Posterior vena cava (tissue), 2 donors: ENCODE data around the gene TSPAN1. TPM values are rescaled to one million over a fixed set of nuclear protein-coding genes. Genes with fewer than 3 reads are reported as not detected.

Experiments used
- DNase-seq: peaks from one replicate; pipeline ENCODE4 v3.0.0-alpha.2; 2020; ENCODE audit warnings: low spot score
- intact Hi-C, 2 donors: fragments of 100-400 bp; cut with DNase I; formaldehyde crosslinking; loops; one replicate each; pipeline versions ENCODE4 v1.14.1 to v1.14.2; 2022 to 2023
- long read RNA-seq, 2 donors: library from polyadenylated mRNA; unstranded; transcript quantifications; one replicate each; pipeline ENCODE4 v2.0.0, GENCODE V29; 2020 to 2021
- total RNA-seq, 2 donors: library from RNA; stranded (reverse); fragmentation: NEBNext Ultra II Directional; extraction: Animal tissue kit (Norgen Biotek cat#: 25700); gene quantifications; one replicate each; pipeline ENCODE4 v1.2.1, GENCODE V29; 2021
- donor health status: DM: yes; HTN: yes; CAD: no.
- donor health status: DM: yes; HTN: yes; CAD: no.

Gene TSPAN1, protein sequence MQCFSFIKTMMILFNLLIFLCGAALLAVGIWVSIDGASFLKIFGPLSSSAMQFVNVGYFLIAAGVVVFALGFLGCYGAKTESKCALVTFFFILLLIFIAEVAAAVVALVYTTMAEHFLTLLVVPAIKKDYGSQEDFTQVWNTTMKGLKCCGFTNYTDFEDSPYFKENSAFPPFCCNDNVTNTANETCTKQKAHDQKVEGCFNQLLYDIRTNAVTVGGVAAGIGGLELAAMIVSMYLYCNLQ
- 1 to 10 TPM; 1.3 to 1.6 TPM for total RNA-seq
- long read RNA-seq, donor 1 = 0 reads
- long read RNA-seq, donor 2, partial matches to known transcripts = 2 of 5 reads
- long read RNA-seq, donor 2, other reads (novel, unspliced or antisense) = 3 of 5 reads

DNA sequence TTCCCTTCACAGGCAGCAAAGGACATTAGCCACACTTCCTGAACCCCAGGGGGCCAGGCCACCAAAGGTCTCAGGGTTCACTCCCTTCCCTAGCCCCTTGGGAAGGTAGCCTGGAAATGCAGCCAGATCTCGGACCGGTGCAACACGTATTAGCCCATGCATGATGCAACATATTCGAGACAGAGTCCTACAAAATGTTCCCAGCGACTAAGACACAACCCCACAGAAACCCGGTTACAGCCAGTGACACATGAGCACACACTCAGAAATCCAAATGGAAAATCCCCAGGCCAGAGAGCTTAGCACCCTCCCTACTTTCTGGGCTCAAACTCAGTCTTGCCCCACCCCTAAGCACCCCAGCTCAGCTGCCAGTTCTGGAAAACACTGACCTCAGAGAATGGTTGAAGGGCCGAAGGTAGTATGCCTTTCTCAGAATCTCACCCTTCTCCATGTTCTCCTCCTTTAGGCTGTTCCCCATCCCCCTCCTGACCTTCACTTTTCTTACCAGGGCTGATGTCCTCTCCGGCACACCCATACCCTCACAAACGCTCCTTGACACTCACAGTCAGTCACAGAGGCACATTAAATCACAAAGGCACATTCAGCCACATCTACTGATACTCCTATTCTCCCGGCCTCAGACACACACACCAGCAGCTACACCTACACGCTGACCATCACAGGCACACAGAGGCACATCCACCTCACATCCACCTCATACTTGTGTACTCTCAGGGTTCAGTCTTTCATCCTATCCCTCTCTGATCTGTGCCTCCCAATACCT, at the start of gene TSPAN1:
Gene TSPAN1 (plus strand): TSS at position 640 of the 784 bp plus-strand sequence. CDS start 6,021 bp downstream, outside the sequence.
- no peak for DNase-seq
- intact Hi-C loops = loop anchor here in 1 of 2 donors (5.0 kb wide), 1 partner anchor 42 kb away; the partner anchor contains the start of gene PIK3R3

DNA sequence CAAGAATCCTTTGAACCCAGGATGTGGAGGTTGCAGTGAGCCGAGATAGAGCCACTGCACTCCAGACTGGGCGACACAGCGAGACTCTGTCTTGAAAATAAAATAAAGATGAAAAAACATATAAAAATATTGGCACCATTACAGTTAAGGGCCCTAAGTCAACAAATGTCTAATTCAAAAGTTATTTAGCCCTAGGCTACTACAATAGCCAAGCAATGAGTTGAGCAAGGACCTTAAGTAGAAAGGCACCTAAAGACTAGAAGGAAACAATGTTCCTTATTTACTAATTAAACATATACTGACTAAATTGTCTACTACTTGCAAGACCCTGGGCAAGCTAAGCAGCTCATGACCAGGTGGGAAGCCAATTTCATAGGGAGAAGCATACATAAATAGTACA, 46.5 kb upstream of the TSPAN1 start:
- intact Hi-C loops = no loop called here
- DNase-seq = no peak

DNA sequence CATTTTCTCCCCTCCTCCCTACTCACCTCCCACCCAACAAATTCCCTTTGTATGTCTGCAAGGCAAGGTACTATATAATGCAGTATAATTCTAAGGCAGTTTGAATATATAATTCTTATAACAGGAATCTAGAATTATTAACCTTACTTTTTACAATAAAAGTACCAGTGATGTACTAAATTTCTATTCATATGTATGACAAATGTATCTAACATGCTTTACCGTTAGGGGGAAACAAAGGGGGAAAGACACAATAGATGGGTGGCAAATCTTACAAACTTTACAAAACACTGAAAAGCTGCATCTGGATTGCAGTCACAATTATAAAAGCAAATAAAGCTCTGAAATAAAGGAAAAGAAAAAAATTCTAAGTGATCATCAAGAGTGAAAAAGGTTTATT, 44.8 kb upstream of the TSPAN1 start:
- DNase-seq = no peak
- intact Hi-C loops = loop anchor here (5.0 kb wide), 2 partner anchors 42 to 93 kb away; no protein-coding TSS in a partner anchor

DNA sequence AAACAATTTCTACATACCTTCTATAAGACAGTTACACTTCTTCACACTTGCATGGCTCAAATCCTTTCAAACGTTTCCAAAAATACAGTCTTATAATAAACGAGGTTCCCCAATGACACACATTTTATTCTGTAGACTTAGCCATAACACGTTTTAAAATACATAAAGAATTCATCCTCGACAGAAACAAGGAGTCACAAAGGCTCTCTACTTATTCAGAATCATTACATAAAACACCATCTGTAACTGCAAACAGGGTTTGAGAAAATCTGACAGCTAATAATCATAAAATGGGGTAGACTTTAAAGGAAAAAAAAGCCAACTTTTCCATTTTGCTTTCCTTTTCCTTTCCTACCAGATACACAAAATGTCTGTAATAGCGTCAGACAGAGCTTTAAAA, 44.3 kb upstream of the TSPAN1 start:
- intact Hi-C loops = loop anchor here (5.0 kb wide), 2 partner anchors 42 to 93 kb away; no protein-coding TSS in a partner anchor

DNA sequence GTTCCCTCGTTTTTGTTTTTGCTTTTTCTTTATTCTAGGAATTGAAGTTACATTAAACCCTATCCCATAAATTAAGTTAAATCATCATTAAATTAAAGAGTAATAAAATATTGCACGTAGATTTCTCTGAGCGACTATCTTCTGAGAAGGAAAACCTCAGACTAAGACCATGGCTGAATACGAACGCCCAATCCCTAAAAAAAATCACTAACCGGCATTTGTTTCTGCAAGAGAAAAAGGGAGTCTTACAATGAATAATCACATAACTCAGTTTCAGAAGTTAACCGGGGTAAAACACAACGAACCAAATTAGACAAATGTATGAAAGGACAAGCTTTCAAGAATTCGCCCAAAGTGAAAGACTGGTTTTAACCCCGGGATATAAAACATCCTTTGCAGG, 43.8 kb upstream of the TSPAN1 start:
- no peak for DNase-seq
- intact Hi-C loops = loop anchor here (5.0 kb wide), 2 partner anchors 41 to 94 kb away; no protein-coding TSS in a partner anchor

More for the DNA sequence above, 44.3 kb upstream of the TSPAN1 start:
- DNase-seq = no peak

DNA sequence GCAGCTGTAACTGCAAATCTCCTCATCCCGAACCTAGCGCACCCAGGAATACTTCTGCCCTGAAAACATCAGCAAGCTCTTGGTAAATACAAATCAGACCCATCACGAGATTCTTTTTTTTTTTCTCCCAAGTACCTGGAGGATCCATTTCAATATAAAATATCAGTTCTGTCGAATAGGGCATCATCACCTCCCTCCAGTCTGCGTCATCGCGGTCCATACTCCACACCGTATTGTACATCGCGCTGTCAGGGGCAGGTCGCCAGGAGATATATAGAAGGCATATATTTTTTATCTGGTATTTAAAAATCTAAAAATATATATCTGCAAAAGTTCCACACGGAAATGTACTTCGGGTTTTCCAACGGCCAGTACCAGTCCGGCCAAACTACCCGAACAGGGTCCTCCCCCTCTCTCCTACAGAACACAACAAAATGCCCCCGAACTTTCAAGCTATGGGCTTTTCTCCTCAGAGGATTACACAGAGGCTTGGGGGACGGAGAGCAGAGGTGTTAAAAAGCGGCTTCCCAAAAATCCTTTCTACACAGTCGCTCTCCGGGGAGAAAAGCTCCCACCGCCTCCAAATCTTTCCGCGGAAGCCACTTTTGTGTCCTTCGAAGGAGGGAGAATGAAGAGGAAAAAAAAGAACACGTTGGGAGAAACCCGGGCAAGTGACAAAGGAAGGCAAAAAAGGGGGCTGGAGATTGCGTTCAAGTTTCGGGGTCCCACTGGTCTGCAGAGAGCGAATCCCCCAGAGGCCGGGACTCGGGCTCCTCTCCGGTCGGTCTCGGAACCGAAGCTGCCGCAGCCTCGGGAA, 43.0 kb upstream of the TSPAN1 start:
- intact Hi-C loops = loop anchor here (5.0 kb wide), 2 partner anchors 40 to 95 kb away; no protein-coding TSS in a partner anchor
- no peak for DNase-seq

DNA sequence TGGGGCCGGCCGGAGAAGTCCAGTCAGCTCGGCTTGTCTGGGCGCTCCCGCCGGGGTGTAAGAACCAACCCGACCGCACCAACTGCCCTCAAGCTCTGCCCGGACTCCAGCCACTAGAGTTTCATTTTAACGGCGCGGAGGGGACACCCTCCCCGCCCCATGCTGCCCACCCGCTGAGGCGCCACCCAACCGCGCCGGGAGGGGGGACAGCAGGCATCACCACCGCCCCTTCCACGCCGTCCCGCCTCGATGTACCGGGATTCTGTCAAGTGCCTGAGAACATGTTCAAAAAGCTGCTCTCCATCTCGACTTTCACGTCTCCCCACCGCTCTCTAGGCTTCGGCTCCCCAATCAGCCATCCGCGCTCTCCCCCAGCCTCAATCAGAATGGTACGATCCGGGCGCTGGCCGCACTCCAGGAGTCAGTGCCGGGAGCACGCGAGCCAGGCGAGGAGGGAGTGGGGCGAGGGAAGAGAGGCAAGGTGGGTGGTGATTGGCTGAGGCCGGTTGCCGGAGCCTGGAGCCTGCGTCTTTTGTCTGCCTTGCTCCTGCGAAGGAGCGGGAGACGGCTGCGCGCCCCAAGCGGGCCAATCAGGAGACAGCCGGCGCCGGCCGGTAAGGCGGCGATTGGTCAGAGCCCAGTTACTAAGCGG, 42.2 kb upstream of the TSPAN1 start, which contains the start of gene PIK3R3:
Gene PIK3R3 (minus strand): TSS at position 101 of the 652 bp plus-strand sequence. CDS start 677 bp downstream, outside the sequence.
- intact Hi-C loops = loop anchor here (5.0 kb wide), 2 partner anchors 40 to 95 kb away; no protein-coding TSS in a partner anchor

DNA sequence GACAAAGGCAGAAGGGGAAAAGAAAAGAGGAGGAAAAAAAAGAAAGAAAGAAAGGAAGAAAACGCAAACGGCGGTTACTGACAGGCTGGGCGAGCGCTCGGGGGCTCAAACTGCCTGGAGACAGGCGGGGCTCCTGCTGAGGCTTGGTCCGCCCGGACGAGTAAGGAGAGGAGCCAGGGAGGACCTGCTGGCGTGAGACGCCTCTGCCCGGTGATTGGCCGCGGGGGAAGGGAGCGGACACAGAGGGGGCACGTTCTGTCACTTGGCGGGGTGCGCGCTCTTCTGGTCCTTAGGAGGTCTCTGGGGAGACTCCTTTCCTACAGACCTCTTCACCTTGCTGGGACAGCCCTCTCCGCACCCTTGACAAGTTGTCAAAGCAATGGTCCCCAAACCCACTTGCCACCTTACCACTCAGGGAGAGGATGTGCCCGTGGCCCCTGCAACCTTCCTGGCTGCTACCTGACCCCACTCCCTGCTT, 41.7 kb upstream of the TSPAN1 start:
- DNase-seq = no peak
- intact Hi-C loops = loop anchor here (5.0 kb wide), 2 partner anchors 39 to 96 kb away; no protein-coding TSS in a partner anchor

More for the DNA sequence above, 42.2 kb upstream of the TSPAN1 start, which contains the start of gene PIK3R3:
- peak; percentile 99 for DNase-seq

DNA sequence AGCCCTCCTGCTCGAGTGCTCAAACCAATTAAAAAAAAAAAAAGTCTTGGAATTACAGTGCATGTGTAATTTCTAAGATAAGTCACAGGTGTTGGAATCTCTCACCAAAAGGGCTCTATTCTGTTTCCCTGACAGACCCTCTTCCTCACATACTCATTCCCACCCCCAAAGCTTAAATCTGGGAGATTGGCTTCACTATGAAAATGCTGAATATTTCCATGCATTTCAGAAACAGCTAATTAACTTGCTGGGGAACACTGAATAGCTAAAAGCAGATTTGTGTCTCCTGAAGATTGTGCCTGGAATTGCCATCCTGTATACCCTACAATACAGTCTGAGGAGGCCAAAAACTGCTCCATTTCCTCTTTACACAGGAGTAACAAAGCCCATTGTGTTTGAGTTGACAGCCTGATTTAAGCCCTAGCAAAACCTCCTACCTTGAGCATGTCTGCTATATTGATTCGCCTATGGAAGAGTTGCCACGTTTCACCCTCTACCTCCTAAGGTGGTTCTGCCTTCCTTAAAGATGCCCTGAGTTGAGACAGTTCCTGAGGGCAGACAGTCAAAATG, 41.0 kb upstream of the TSPAN1 start:
- no peak for DNase-seq
- intact Hi-C loops = loop anchor here (5.0 kb wide), 2 partner anchors 38 to 97 kb away; no protein-coding TSS in a partner anchor

DNA sequence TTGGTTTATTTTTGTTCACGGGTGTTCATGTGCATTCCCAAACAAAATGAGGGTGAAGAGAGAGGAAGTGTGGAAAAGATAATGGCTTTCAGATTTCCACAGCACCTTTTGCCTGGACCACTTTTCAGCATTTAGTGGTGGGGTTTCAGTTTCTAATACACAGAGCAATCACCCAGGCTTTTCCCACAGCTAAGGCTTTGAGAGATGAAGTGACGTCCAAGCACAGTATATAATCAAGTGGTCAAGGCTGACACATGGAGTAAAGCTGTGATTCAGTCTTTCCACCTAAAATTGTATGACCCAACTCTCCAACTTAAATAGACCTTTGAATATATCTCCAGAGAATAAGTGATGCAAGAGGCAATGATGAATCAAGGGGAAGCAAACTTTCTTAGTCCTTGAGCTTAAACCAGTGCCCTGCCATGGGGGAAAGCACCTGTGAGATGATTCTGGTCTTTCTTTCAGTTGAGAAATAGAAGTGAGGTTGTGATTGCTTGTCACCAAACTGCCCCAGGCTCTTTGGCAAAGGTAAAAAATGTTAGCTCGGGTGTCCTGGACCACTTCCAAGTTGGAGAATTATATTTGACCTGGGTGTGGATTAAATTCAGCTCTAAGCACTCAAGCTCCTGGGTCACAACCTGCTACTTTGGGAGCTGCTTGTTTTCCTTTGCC, 40.1 kb upstream of the TSPAN1 start:
- intact Hi-C loops = loop anchor here (5.0 kb wide), 2 partner anchors 38 to 97 kb away; no protein-coding TSS in a partner anchor
- no peak for DNase-seq

DNA sequence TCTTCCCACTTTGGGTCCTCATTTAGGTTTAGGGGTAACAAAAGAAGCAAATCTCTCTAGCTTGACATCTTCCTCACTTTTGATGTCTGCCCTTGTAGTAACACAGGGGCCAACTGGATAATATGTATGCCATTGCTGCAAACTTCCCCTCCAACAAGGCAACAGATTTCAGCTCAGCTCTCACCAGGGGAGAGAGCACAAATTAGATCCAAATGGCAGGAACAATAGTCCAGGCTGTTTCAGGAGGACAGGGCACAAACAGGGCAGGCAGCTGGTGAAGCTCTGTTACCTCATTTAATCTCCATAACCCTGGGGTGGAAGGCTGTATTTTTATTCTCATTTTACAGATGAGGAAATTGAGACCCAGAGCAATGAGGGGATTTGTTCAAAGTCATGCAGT, 38.2 kb upstream of the TSPAN1 start:
- DNase-seq = no peak
- intact Hi-C loops = no loop called here

DNA sequence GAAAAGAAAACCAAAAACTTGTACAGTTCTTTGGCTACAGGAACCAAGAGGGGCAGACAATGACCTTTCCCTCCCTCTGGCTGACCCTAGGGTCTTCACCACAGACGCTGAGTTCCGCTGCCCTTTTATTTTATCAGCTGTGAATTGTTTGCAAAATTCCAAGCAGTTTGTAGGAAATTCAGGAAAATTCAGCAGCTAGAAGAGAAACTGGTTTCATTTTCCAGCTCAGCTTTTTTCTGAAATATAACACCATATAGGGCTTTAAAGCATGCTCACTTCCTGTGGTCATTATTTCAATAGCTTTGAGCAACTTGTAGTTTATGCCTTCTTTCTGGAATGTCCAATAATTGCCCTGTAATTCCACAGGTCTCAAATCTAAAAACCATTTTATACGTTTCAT, 37.0 kb upstream of the TSPAN1 start:
- intact Hi-C loops = no loop called here

DNA sequence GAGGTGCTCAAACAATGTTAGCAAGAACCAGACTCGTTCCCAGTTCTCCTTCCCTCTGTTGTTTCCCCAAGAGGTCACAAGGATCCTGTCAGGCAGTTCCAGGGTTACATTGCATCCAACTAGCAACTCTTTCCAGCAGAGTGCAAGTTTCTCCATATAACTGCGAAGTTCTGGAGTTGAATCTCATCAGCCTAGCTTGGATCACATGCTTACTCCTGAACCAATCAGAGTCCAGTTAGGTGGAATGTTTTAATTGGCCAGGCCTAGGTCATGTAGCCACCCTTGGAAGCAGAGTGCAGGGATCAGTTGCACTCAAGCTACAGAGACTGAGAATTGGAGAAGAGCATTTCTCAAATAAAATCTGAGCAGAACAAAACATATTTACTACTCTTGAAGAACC, 26.6 kb upstream of the TSPAN1 start:
- no peak for DNase-seq
- intact Hi-C loops = no loop called here

More for the DNA sequence above, 37.0 kb upstream of the TSPAN1 start:
- no peak for DNase-seq

DNA sequence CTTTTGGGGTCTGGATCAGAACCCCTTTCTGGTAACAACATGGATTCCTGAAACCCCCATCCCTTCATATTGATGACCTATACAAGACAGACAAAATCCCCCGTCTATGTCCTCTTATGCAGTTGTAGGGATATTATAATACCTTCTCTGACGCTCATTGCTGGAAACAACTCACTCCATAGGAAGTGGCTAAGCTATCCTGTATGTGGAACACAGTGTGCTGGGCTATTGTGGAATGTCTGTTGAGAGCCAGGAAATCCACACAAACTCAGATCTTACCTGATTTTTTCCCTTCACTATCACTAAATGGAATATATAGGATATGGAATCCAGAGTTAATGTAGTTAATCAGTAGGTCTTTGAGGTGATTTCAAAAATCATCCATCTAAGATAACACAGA, 24.8 kb upstream of the TSPAN1 start:
- intact Hi-C loops = no loop called here
- DNase-seq = no peak

DNA sequence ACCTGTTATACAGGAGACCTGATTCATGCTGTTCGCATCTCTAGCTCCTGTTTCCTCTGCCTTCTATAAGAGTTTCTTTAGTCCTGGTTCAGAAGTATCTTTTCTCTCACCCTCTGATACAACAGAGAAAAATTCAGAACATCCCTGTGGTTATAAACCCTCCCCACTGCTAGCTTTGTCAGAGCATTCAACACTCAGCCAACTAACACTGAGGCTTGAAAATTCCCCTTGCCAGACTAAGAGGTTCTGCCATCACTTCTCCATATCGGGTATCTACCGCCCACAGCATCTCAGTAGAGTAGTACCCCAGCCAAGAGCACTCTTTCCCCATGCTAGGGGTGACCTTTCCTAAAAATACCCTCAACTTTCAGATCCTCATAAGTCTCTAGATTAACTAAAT, 22.9 kb upstream of the TSPAN1 start:
- intact Hi-C loops = no loop called here
- no peak for DNase-seq

DNA sequence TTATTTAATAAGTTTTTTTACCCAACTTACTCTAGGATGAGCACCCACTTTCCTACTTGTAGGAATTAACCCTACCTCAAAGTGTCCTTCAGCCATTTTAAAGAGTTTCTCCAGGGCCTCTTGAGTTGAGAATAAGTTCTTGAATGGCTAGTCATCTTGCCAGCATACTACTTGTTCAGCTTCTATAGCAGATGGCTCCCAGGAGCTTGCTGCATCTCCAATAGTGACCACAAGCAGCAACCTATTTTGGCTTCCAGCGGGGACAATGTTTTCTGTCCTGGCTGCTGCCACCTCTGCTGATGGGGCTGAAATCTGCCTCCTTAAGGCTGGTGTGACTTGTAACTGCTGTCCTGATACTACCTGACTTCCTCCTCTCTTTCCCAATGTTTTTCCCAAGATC, 21.7 kb upstream of the TSPAN1 start:
- intact Hi-C loops = no loop called here
- no peak for DNase-seq

DNA sequence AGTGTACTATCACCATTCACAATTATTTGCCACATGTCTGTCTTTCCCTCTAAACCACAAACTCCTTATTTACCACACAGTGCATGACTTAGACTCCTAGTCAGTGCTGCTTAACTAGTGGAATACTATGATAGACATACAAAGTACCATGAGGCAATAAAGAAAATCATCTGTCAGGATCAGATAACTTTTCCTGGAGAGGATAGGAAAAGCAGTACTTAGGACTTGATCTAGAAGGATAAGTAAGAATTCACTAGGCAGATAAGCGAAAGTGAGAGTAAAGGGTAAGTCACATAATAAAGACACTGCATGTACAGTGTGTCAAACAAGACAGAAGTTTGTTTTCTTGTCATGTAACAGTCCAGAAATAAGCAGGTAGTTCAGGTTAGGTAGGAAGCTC, 21.2 kb upstream of the TSPAN1 start:
- intact Hi-C loops = no loop called here
- DNase-seq = no peak
